LNCaP clone FGC (cell line): Measurements from ENCODE around the gene WNT7B.
A peak's percentile ranks its signal among the peaks of the same experiment; 100 is the strongest.

ENCODE experiments used
- DNase-seq: peaks from one replicate; pipeline ENCODE4 v3.0.0-alpha.2; 2011; ENCODE audit warnings: low read depth
- H3K4me3 ChIP-seq: 2 replicates; pipeline ENCODE4 v1.5.1; 2011; ENCODE audit warnings: mild to moderate bottlenecking, low read depth, low read length, control low read depth
- CTCF ChIP-seq: IDR thresholded peaks from 2 replicates; pipeline ENCODE4 v1.5.1; 2012; ENCODE audit warnings: mild to moderate bottlenecking; ENCODE audit not compliant: control insufficient read depth, insufficient read depth; ENCODE audit errors: extremely low read depth

Gene WNT7B

GRCh38 chr22:45904236-45904635 is 72.7 kb downstream of the WNT7B start:
- no peak for DNase-seq
- no peak overlapping the region for H3K4me3 ChIP-seq
- TF ChIP-seq CTCF: no peak

- H3K4me3 ChIP-seq: no peak overlapping the region
- DNase-seq: no peak
- TF ChIP-seq CTCF: no peak
These were observed 73.4 kb downstream of the WNT7B start for GRCh38 chr22:45903355-45904135.

- no peak for TF ChIP-seq CTCF
- no peak for DNase-seq
- no peak overlapping the region for H3K4me3 ChIP-seq
These were observed 79.2 kb downstream of the WNT7B start for GRCh38 chr22:45897736-45898135.

GRCh38 chr22:45896964-45897538 is 79.9 kb downstream of the WNT7B start:
- no peak for DNase-seq
- no peak for TF ChIP-seq CTCF
- H3K4me3 ChIP-seq: no peak overlapping the region

- DNase-seq: peak; percentile 90
These were observed 80.6 kb downstream of the WNT7B start for GRCh38 chr22:45896153-45896951.

GRCh38 chr22:45895436-45896152 is 81.4 kb downstream of the WNT7B start:
- DNase-seq: no peak
- no peak overlapping the region for H3K4me3 ChIP-seq
- no peak for TF ChIP-seq CTCF

More at GRCh38 chr22:45896153-45896951, 80.6 kb downstream of the WNT7B start:
- no peak for TF ChIP-seq CTCF
- no peak overlapping the region for H3K4me3 ChIP-seq
